Activated T-cell treated with anti-CD3 and anti-CD28 coated beads for 4 hours (primary cell): ENCODE data around the gene DCLK1.

Experiments
- DNase-seq: peaks from one replicate; pipeline ENCODE4 v3.0.0-alpha.2; 2020

Gene DCLK1

DNA sequence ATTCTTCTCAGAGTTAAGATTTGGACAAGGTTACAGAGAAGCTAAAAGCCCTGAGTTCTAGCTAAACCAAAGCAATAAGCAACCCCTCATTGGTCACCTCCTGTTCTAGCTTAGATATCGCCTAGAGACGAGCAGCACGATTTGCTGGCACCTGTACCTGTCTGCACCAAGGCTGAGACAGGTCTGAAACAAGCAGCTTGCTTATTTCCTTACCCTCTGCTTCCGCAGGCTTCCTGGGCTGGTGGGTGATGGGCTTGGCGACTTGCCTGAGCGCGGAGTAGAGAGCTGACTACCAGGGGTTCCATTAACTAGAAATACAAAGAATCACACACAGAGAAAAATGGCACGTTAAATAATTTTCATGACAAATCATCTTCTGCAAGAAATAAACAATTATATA is 276.9 kb downstream of the DCLK1 start:
- DNase-seq, result no peak

GRCh38 chr13:35851881-35852280 is 279.3 kb downstream of the DCLK1 start:
- DNase-seq, result no peak

DNA sequence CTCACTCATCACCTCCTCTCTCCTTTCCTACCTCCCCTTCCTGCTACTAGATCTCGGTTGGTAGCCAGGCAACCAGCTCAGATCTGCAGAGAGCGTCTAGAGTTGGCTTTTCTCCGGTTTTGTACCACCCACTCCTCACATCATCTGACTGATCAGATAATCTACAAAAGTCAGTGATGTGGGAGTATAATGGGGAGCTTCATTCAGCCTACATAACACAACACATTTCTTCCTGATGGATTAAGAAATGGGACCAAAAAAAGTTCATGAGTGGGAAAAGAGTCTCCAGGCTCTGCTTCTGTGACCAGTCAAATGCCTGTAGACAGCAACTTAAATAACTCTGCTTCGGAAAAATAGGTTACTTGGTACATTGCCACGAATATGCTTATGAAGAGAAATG is 279.8 kb downstream of the DCLK1 start:
- DNase-seq, result no peak

GRCh38 chr13:35850569-35850968 is 280.6 kb downstream of the DCLK1 start:
- DNase-seq, result no peak

DNA sequence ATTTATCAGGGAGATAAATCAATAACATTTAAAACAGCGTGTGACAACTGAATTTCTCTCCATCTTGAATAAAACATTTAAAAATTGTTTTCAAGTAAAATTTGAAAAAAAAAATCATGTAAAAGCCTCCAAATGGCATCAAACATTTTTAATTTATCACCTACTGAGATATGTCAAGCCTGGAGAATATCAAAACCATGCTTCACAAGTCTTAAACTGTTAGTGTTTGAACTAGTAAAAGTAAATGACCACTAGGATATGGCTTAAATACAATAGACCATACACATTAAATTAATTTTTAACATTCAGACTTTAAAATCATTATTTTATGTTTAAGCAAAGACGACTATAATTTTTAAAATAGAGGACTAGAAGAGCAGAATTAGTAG is 281.9 kb downstream of the DCLK1 start:
- no peak for DNase-seq

DNA sequence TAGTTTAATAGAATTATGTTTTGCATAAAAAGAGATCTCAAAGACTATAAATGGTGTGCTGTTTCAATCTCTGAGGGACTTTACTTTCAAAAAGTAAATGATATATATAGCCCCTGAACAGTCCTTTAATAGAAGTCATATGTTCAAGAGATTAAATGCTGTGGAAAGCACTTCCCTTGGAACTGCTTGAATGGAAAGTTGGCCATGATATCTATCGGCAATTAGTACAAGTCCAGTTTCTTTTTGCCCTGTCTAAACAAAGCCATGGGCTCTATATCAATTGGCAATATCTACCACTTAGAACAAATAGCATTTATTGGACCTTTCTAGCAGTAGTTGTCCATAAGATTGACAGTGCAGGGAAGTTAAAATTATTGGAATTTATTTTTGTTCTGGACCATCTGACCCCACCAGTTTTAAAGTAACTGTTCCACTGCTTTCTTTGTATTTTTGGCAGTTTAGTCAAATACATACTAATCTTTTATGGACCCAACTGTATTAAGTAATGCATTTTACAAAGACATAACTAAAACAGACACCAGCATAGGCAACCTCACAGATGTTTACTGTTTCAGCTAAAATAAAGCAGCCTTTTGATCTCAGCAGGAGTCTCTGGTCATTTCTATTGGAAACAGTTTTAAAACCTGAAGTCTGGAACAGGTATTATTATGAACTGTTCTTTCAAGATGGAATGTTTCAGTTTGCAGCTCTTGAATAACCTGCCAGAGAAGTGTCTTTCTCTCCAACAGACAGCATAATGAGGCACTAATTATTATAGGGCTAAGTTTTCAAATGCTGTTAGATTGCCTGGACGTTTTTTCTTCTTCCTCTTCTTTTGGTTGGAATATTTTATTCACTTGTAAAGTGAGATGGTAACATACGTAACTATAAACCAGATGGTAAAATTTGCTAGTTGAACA is 282.6 kb downstream of the DCLK1 start:
- DNase-seq, result no peak

GRCh38 chr13:35843272-35843671 is 287.9 kb downstream of the DCLK1 start:
- no peak for DNase-seq

DNA sequence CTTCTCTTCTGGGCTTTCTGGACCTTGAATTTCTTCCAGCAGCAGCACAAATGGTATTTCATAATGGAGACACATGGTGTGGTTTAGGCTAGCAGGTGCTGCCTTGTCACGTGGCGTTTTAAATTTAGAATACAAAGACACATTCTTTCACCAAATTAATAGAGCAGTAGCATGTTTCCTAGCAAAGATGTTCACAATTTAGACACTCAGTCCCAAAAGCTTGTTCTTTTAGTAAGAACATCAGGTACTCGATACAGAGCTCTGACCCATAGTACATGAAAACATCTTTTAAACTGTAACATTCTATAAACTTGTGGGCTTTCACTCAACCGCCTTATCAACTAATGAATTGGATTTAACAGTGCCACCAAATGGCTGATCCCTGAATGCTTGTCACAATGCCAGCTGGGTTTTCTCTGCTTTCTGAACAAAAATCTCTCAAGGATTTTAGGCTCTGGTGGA is 290.1 kb downstream of the DCLK1 start:
- no peak for DNase-seq

GRCh38 chr13:35839806-35840205 is 291.4 kb downstream of the DCLK1 start:
- DNase-seq, result no peak

DNA sequence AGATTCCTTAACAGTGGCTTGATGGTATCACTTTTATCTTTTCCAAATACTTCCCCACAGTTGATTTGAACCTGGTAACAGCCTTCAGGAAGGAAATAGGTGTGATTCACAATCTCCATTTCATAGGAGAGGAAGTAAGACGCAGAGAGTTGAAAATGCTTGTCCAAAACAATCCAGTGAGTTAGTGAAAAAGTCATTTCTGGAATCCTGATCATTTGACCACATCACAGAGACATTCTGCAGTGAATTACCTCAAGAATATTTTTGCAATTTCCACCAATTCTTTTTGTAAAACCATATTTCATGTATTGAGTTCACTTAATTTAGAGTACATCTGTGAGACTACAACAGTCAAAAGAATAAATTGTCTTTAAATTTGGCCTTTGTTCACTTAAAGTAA is 292.8 kb downstream of the DCLK1 start:
- no peak for DNase-seq

DNA sequence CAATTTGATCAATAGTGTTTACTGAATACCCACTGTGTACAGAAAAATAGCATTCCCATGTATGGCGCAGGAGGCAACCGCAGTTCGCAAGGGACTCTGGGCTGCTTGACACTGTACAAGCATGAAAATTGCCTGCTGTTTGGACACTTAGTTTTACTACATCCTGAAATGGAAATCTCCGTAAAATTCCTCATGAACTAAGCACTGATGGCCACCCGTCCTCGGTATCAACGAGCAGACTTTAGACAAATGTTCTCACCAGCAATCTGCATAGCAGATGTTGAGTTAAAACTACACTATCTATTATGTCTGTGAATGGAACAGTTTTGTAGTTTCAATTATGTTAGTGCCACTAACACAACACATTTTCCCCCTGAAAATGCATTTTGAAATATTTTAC is 294.7 kb downstream of the DCLK1 start:
- no peak for DNase-seq

DNA sequence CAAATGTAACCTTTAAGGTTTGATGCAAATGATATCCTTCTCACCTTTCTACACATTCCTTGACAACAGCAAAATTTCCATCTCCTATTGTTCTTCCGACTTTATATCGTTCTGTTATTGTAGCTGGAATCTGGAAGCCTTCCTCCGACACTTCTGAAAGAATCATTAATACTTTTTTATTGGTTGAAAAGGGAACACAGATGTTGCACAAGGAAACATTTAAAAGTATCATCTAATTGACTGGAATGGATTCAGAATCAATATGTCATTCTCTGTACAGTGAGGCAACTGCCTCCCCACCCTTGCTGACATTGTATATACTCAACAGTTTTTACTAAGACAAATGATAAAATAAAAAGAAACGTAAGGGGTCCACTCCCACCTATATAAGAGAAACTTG is 295.2 kb downstream of the DCLK1 start:
- no peak for DNase-seq

GRCh38 chr13:35833608-35834275 is 297.4 kb downstream of the DCLK1 start:
- no peak for DNase-seq

DNA sequence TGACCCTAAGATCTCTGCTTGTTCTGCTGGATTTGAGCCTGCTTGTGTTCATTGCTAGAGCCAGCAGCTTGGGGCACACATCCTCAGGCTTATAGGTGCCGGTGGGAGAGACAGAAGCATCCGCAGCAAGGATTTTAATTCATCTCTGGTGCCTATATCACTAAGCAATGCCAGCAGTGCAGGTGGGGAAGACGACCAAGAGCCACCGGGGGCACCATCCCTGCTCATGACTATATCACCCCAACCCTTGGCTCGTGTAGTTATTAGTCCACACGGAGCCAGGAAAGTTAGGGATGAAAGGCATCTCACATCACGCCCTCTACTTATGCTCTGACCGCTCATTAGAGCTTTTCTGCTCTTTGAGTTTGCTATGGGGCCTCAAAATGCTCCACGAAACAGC is 298.2 kb downstream of the DCLK1 start:
- DNase-seq, result no peak

DNA sequence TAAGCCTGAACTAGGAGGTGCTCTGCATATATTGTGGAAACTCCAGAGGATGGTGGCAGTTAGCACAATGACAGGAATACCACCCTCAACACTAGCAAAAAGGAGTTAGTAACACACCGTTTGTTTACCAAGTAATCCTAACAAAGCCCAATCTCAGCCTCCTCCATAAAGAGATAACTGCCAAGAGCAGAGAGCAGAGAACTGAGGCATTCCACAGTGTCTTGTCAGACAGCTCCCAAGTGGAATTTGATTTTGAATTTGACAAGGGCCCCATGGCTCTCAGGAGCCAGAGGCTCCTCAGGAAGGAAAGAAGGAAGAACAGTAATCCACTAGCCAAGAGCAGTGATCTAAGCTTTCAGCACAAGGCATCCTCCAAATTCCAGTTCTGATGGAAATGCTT is 298.6 kb downstream of the DCLK1 start:
- DNase-seq, result no peak

DNA sequence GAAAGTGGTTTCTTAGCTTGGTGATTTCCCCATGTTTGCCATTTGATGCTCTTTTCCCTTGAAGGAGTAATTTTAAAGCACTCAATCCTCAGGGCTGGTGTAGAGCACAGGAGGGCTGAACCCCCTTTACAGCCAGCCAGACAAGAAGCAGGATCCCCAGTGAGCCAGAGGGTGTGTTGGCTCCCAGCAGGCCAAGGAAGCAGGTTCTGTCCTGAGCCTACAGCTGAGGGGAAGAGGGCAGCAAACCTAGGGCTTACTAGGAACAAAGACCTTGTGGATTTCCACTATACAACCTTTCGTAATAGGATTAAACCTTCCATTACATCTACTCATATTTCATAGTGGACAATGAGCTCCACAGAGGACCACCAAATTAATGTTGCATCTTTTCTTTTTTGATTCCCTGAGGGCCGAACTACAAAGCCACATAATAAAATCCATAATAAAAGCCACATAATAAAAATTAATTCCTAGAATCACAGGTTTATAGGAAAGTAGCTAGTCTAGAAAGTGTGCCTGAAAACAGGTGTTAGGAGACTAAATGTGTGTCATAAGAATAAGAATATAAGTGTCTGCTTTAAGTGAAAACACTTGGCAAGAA is 300.2 kb downstream of the DCLK1 start:
- no peak for DNase-seq

DNA sequence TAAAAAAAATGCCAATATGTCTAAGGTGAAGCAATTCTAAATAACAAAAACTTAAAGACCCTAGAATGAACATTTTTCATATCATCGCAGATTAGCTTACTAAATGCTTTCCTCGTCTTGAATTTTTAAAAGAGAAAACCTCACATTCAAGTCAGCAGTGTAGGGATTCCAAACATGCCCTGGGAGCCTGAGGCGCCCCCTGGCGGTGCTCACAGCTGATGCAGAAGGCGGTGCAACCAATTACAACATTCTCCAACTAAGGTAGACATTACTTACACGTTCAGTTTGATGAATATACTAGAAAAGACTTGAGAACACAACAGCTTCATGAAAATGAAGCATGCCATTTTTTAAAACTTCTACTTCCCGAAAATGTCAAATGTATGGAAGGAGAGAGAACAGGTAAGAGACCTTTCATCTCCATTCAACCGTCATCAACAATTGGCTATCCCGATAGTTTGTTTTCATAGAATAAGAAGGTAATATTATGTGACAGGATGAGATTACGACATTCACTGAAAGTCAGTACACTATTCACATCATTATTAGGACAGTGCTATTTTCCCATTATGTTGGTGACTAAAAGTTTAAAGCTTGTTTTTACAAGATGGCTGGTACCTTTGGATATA is 304.4 kb downstream of the DCLK1 start:
- DNase-seq, result no peak

DNA sequence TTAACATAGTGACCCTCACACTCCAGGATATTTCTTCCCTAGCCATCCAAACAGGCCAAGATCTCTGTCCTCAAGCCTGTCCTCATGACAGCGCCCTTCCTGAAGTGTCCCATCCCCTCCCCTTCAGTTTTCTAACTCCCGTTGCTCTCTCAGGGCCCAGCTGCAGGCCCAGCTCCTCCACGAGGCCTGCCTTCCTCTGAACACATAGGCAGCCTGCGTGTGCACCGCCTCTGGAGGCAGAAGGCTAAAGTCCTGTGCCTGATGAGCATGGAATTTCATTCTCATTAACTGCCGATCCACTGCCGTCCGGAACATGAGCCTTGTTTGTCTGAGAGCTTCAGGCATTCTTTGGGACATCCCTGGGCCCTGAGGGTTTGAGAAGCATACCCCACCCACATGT is 306.4 kb downstream of the DCLK1 start:
- no peak for DNase-seq

- DNase-seq, result no peak
Measured at GRCh38 chr13:35824395-35824794, 306.8 kb downstream of the DCLK1 start.

GRCh38 chr13:35822666-35823065 is 308.5 kb downstream of the DCLK1 start:
- no peak for DNase-seq

- no peak for DNase-seq
Measured at GRCh38 chr13:35818633-35819067, 312.5 kb downstream of the DCLK1 start.

GRCh38 chr13:35817642-35818607 is 313.3 kb downstream of the DCLK1 start:
- DNase-seq, result no peak
